Thyroid gland (tissue), 4 donors: ENCODE results near the gene ABTB2. TPM values are rescaled to one million over a fixed set of nuclear protein-coding genes. Genes with fewer than 3 reads are reported as not detected.

ENCODE experiments used
- DNase-seq, 2 donors: peaks; one replicate each; pipeline ENCODE4 v3.0.0-alpha.2; 2019
- H3K27ac ChIP-seq, 3 donors: fragments of 200-600 bp; sonication (generic); 1 replicate in 2 of 3; 2 replicates in 1 of 3; pipeline ENCODE4 v1.5.1; 2016 to 2019; ENCODE audit warnings: mild to moderate bottlenecking in 1 of 3, moderate library complexity in 1 of 3
- H3K27me3 ChIP-seq: fragments of 200-600 bp; sonication (generic); one replicate; pipeline ENCODE4 v1.5.1; 2019
- H3K36me3 ChIP-seq, 2 donors: fragments of 200-600 bp; sonication (generic); one replicate each; pipeline ENCODE4 v1.5.1; 2016 to 2019
- H3K4me1 ChIP-seq, 2 donors: fragments of 200-600 bp; sonication (generic); one replicate each; pipeline ENCODE4 v1.5.1; 2017 to 2019
- H3K4me3 ChIP-seq, 3 donors: fragments of 200-600 bp; sonication (generic); replicated peaks in 1 of 3; 1 replicate in 2 of 3; 2 replicates in 1 of 3; pipeline ENCODE4 v1.5.1; 2016; ENCODE audit warnings: mild to moderate bottlenecking in 1 of 3
- H3K9me3 ChIP-seq: fragments of 200-600 bp; sonication (generic); one replicate; pipeline ENCODE4 v1.5.1; 2017
- CTCF ChIP-seq, 6 experiments: fragments of 200-600 bp in 3 of 6; fragments of 450-650 bp in 3 of 6; sonication (generic) in 3 of 6; IDR thresholded peaks; one replicate each; pipeline ENCODE4 v1.5.1; 2016 to 2019; ENCODE audit warnings: antibody characterized with exemption in 6 of 6, mild to moderate bottlenecking in 2 of 6, inconsistent platforms in 1 of 6, moderate library complexity in 1 of 6
- POLR2A ChIP-seq, 2 donors: fragments of 450-650 bp; IDR thresholded peaks; one replicate each; pipeline ENCODE4 v1.6.1; 2017; ENCODE audit warnings: antibody characterized with exemption in 2 of 2, mild to moderate bottlenecking in 2 of 2, moderate library complexity in 1 of 2
- WGBS, 2 donors: methylation state at CpG; one replicate each; pipeline ENCODE4 v1.1.5; 2017; 5-methylcytosine and 5-hydroxymethylcytosine counted together
- intact Hi-C: fragments of 100-400 bp; cut with DNase I; formaldehyde crosslinking; loops from one replicate; pipeline ENCODE4 v1.15.1; 2023
- total RNA-seq, 4 donors: library from RNA; depleted of rRNA; stranded (reverse); fragments of >200 nt; gene quantifications; one replicate each; pipeline ENCODE4 v1.2.3, GENCODE V29; 2016

Gene ABTB2
- total RNA-seq, 4 donors from 2014 or later: 1.2 to 5.0 (median 3.3) TPM

- Histone ChIP-seq H3K36me3 (no peaks in the 10 kb centered on the region), H3K27me3 (no peaks in the 10 kb centered on the region), H3K27ac (no peak overlapping the region), H3K4me1 (peaks cover 5 to 30% of the 10 kb centered on the region in 2 donors), H3K9me3 (no peaks in the 10 kb centered on the region), H3K4me3 (no peak overlapping the region)
- DNase-seq: no peak
- WGBS, 2 donors: 85 to 89% methylated on average over 6 of the region's 6 CpGs
- intact Hi-C loops: no loop called here
- no peak for TF ChIP-seq CTCF (IDR thresholded peaks at IDR 0.05)
- TF ChIP-seq POLR2A (IDR thresholded peaks at IDR 0.05): no peak
Observed at GRCh38 chr11:34309965-34310364, 47.8 kb downstream of the ABTB2 start.

GRCh38 chr11:34308913-34309585 is 48.8 kb downstream of the ABTB2 start:
- DNase-seq: no peak
- Histone ChIP-seq H3K27ac (no peak overlapping the region), H3K4me3 (no peak overlapping the region), H3K36me3 (no peaks in the 10 kb centered on the region), H3K9me3 (no peaks in the 10 kb centered on the region), H3K27me3 (no peaks in the 10 kb centered on the region), H3K4me1 (peaks cover 5 to 30% of the 10 kb centered on the region in 2 donors)
- 83% methylated on average over 8 of the region's 8 CpGs for WGBS, 2 donors
- intact Hi-C loops: no loop called here
- TF ChIP-seq POLR2A (IDR thresholded peaks at IDR 0.05) (no peak), CTCF (IDR thresholded peaks at IDR 0.05) (no peak)

- no peak overlapping the region for H3K4me3 ChIP-seq
- no peaks in the 10 kb centered on the region for H3K27me3 ChIP-seq
- no peaks in the 10 kb centered on the region for H3K36me3 ChIP-seq
- H3K9me3 ChIP-seq: no peaks in the 10 kb centered on the region
- no peak for DNase-seq
- WGBS, 2 donors: 86 to 88% methylated on average over 7 of the region's 7 CpGs
- H3K27ac ChIP-seq: no peak overlapping the region
- intact Hi-C loops: no loop called here
- TF ChIP-seq POLR2A (IDR thresholded peaks at IDR 0.05) (no peak), CTCF (IDR thresholded peaks at IDR 0.05) (no peak)
- peaks cover 5 to 30% of the 10 kb centered on the region in 2 donors for H3K4me1 ChIP-seq
Observed at GRCh38 chr11:34308049-34308912, 49.5 kb downstream of the ABTB2 start.

- no peak for DNase-seq
- Histone ChIP-seq H3K27me3 (no peaks in the 10 kb centered on the region), H3K27ac (no peak overlapping the region), H3K4me3 (no peak overlapping the region), H3K36me3 (no peaks in the 10 kb centered on the region), H3K4me1 (peaks cover 2 to 24% of the 10 kb centered on the region in 2 donors), H3K9me3 (no peaks in the 10 kb centered on the region)
- TF ChIP-seq CTCF (IDR thresholded peaks at IDR 0.05) (no peak), POLR2A (IDR thresholded peaks at IDR 0.05) (no peak)
- 92 to 96% methylated on average over 1 of the region's 1 CpG for whole genome bisulfite sequencing, 2 donors
- intact Hi-C loops: no loop called here
Observed at GRCh38 chr11:34305780-34306179, 52.0 kb downstream of the ABTB2 start.

- 63 to 65% methylated on average over 7 of the region's 7 CpGs for WGBS, 2 donors
- Histone ChIP-seq H3K27ac (no peak overlapping the region), H3K36me3 (no peaks in the 10 kb centered on the region), H3K4me3 (no peak overlapping the region), H3K27me3 (no peaks in the 10 kb centered on the region), H3K9me3 (no peaks in the 10 kb centered on the region), H3K4me1 (peaks cover 0 to 18% of the 10 kb centered on the region in 2 donors)
- DNase-seq: no peak
- TF ChIP-seq POLR2A (IDR thresholded peaks at IDR 0.05): no peak
- TF ChIP-seq CTCF (IDR thresholded peaks at IDR 0.05): no peak
- intact Hi-C loops: no loop called here
Observed at GRCh38 chr11:34305193-34305592, 52.6 kb downstream of the ABTB2 start.
